Fibroblast of villous mesenchyme (primary cell): ENCODE results near the gene ING1. TPM values are rescaled to one million over a fixed set of nuclear protein-coding genes. Genes with fewer than 3 reads are reported as not detected.
"Not testable (repeated sequence)": the region's sequence is repeated elsewhere in the genome, so short reads cannot be mapped to it uniquely, and the experiment has no call there.

ENCODE experiments used
- DNase-seq: peaks from one replicate; pipeline ENCODE4 v3.0.0-alpha.2; 2010; ENCODE audit warnings: low read depth
- H3K4me3 ChIP-seq: 2 replicates; pipeline ENCODE4 v1.5.1; 2011; ENCODE audit warnings: low read depth, mild to moderate bottlenecking, low read length
- CTCF ChIP-seq: IDR thresholded peaks from 2 replicates; pipeline ENCODE4 v1.5.1; 2012; ENCODE audit warnings: low read depth, mild to moderate bottlenecking, low read length; ENCODE audit not compliant: insufficient read depth
- total RNA-seq: library from RNA; depleted of rRNA; stranded (reverse); fragments of >200 nt; gene quantifications from 2 replicates; pipeline ENCODE4 v1.2.3, GENCODE V29; 2012

The ING1 gene
- total RNA-seq, 1 donor: 8.2 TPM

DNA sequence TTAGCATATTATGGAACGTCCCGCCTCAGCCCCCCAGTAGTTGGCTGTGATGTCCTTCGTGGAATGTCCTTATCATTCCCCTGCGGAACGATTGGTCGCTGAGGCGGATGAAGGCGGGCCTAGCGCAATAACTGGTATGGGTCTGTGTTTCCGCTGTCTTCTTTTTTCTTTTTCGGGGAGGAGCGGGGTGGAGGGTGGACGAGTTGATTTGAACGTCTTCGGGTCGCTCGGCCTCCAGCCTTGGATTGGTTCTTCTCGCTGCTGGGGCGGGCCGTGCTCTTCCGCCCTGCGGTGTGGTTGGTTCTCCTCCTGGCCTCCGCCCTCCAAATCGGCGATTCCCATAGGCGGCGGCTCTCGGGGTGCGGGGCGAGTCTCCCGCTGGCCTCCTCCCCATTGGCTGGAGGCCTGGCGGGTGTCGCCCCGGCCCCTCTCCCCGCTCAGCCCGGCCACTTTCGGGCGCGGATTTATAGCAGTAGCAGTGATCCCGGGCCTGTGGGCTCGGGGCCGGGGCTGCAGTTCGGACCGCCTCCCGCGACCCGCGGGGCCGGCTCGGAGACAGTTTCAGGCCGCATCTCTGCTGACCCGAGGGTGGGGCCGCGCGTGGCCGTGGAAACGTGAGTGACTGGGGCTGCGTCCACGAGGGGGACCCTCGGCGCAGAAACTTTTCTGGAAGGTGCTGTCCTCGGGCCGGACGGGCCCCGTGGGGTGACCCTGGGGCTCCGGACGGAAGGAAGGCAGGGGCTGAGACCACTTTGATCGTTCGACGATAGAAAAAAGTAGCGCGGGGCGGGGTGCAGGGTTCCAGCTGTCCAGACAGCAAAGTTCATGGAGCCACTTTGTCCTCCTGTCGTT, 2.1 kb downstream of the ING1 start:
- H3K4me3 ChIP-seq: peak overlapping the region; percentile 91
- DNase-seq: peak; percentile 100
- TF ChIP-seq CTCF: no peak

DNA sequence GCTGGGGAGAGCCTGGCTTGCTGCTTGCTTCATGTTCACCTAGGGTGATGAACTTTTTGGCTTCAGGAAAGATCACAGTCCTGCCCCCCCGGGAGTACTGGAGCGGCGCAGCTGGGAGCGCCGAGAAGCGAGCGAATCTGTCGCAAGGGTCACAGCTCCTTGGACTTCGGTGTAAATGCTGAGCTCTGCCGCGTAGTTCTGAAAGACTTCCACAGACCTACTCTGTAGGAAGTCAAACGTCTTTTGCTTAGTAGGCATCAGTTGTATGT, 2.7 kb downstream of the ING1 start:
- peak; percentile 51 for DNase-seq
- H3K4me3 ChIP-seq: peak overlapping the region; percentile 91
- no peak for TF ChIP-seq CTCF

- no peak for DNase-seq
- no peak for TF ChIP-seq CTCF
- no peak overlapping the region for H3K4me3 ChIP-seq
These were observed 5.7 kb downstream of the ING1 start for GRCh38 chr13:110719036-110719710.

- H3K4me3 ChIP-seq: no peak overlapping the region
- no peak for DNase-seq
- no peak for TF ChIP-seq CTCF
These were observed 9.5 kb downstream of the ING1 start for GRCh38 chr13:110722971-110723370.

DNA sequence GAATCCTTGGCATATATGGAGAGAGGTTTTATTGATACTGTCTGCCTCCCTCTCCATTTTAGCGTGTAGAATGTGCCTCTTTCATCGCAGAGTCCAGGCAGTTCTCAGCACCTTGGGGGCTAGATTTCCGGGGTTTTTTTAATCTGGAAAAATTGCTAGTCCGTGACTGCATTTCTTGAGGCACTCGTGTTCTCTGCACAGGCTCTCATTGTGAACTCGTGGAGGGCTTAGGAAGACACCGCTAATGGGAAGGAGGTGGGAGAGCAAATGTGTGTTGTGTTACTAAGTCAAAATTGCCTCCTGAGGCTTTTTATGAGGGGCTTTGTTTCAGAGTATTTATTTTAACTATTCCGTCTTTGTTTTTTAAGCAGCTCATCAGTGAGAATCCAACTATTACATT, 10.1 kb downstream of the ING1 start:
- no peak for TF ChIP-seq CTCF
- DNase-seq: no peak
- no peak overlapping the region for H3K4me3 ChIP-seq

- DNase-seq, H3K4me3 ChIP-seq: not testable (repeated sequence)
These were observed 12.7 kb downstream of the ING1 start for GRCh38 chr13:110726153-110726552.

DNA sequence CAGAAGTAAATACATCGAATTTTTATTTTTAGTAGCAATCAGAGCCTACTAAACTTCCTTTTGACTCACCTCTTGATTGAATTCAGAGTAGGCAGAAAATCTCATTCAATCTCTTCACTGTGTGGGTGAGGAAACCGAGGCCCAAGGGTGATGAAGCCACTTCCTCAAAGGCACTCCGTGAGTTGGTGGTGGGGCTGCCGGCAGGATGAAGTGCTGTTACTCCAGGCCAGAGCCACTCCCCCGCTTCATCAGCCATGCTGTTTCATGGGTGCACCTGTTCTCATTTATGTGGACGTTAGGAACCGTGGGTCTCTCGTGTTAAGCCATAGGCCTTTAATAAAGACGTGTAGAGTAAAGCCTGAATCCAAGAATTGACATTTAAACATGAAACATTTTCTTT, 13.2 kb downstream of the ING1 start:
- H3K4me3 ChIP-seq: no peak overlapping the region
- no peak for DNase-seq
- no peak for TF ChIP-seq CTCF
